ENCODE measurements around the gene GADD45GIP1.

DNA sequence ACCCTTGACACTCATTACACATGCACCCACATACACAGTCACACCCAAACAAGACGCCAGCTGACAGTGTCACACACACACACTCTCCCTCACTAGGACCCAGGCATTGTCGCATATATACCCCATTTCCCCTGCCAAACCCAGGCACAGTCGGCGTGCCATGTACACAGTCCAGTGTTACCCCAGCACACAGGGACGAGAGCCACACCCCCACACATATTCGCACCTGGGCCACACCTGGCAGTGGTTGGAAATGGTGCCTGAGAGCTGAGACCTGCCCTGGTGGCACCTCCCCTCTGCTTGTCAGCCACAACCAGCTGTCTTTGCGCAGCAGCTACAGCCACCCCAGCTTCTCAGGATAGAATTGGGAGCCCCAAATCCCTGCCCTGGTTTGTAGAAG lies 47.2 kb upstream of the GADD45GIP1 start:
- TF ChIP-seq, protein P1, sequence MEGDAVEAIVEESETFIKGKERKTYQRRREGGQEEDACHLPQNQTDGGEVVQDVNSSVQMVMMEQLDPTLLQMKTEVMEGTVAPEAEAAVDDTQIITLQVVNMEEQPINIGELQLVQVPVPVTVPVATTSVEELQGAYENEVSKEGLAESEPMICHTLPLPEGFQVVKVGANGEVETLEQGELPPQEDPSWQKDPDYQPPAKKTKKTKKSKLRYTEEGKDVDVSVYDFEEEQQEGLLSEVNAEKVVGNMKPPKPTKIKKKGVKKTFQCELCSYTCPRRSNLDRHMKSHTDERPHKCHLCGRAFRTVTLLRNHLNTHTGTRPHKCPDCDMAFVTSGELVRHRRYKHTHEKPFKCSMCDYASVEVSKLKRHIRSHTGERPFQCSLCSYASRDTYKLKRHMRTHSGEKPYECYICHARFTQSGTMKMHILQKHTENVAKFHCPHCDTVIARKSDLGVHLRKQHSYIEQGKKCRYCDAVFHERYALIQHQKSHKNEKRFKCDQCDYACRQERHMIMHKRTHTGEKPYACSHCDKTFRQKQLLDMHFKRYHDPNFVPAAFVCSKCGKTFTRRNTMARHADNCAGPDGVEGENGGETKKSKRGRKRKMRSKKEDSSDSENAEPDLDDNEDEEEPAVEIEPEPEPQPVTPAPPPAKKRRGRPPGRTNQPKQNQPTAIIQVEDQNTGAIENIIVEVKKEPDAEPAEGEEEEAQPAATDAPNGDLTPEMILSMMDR (IDR thresholded peaks at IDR 0.05; ENCODE audit: low read depth, low read length, poor library complexity, severe bottlenecking): no peak
- TF ChIP-seq EZH2phosphoT487 (IDR thresholded peaks at IDR 0.05; ENCODE audit: borderline replicate concordance, low read length): no peak
